Lung (tissue), 12 donors: ENCODE results near the gene USP48. TPM values are rescaled to one million over a fixed set of nuclear protein-coding genes. Genes with fewer than 3 reads are reported as not detected.

Experiments used
- ATAC-seq: fragments of 200-7000 bp; cut with Tn5 transposase; one replicate; pipeline ENCODE4 v1.9.1; 2020; ENCODE audit warnings: moderate number of reproducible peaks; ENCODE audit not compliant: insufficient read depth, low FRiP score
- DNase-seq, 3 donors: peaks; one replicate each; pipeline ENCODE4 v3.0.0-alpha.2; 2013 to 2017
- H3K27ac ChIP-seq, 2 donors: one replicate each; pipeline ENCODE4 v1.5.1; 2013; ENCODE audit warnings: mild to moderate bottlenecking in 2 of 2, moderate library complexity in 2 of 2, control low read depth in 1 of 2, inconsistent platforms in 1 of 2, low read depth in 1 of 2, low read length in 1 of 2
- H3K27me3 ChIP-seq, 3 donors: one replicate each; pipeline ENCODE4 v1.5.1; 2013; ENCODE audit warnings: low read length in 2 of 3; ENCODE audit not compliant: control insufficient read depth in 3 of 3, insufficient read depth in 3 of 3
- H3K36me3 ChIP-seq, 4 donors: one replicate each; pipeline ENCODE4 v1.5.1; 2013; ENCODE audit warnings: low read length in 4 of 4, mild to moderate bottlenecking in 1 of 4, moderate library complexity in 1 of 4; ENCODE audit not compliant: control insufficient read depth in 4 of 4, insufficient read depth in 4 of 4
- H3K4me1 ChIP-seq, 5 donors: one replicate each; pipeline ENCODE4 v1.5.1; 2013; ENCODE audit warnings: low read length in 5 of 5, mild to moderate bottlenecking in 2 of 5, moderate library complexity in 1 of 5; ENCODE audit not compliant: control insufficient read depth in 5 of 5, insufficient read depth in 5 of 5
- H3K4me3 ChIP-seq: one replicate; pipeline ENCODE4 v1.5.1; 2013; ENCODE audit warnings: mild to moderate bottlenecking, control low read depth, moderate library complexity
- H3K9ac ChIP-seq, 2 donors: one replicate each; pipeline ENCODE4 v1.5.1; 2013; ENCODE audit warnings: low read length in 2 of 2, control low read depth in 1 of 2; ENCODE audit not compliant: insufficient read depth in 1 of 2
- H3K9me3 ChIP-seq, 4 donors: one replicate each; pipeline ENCODE4 v1.5.1; 2013; ENCODE audit warnings: low read length in 3 of 4, mild to moderate bottlenecking in 1 of 4, moderate library complexity in 1 of 4; ENCODE audit not compliant: control insufficient read depth in 4 of 4, insufficient read depth in 3 of 4
- CTCF ChIP-seq: IDR thresholded peaks from 2 replicates; pipeline ENCODE4 v1.5.1; 2012; ENCODE audit warnings: mild to moderate bottlenecking; ENCODE audit errors: control extremely low read depth, extremely low read depth
- WGBS, 2 donors: extraction: QIAGEN DNeasy Blood & Tissue Kit; methylation state at CpG; one replicate each; pipeline ENCODE4 v1.1.7; 2013; 5-methylcytosine and 5-hydroxymethylcytosine counted together
- polyA plus RNA-seq, 2 donors: library from polyadenylated mRNA; stranded (reverse); fragments of 200-250 nt; gene quantifications; one replicate each; pipeline ENCODE4 v1.2.1, GENCODE V29; 2013
- total RNA-seq, 2 donors: library from RNA; depleted of rRNA in 1 of 2; stranded (reverse); fragments of >200 nt in 1 of 2; gene quantifications; one replicate each; pipeline ENCODE4 v1.2.1, GENCODE V29; 2014 to 2021
- donor health status: control.
- donor health status: control.
- donor health status: Bipolar disorder and iron deficiency.
- donor health status: healthy.
- donor health status: DM: yes; HTN: yes; CAD: no.

The USP48 gene
- total and polyA plus RNA-seq, 4 donors, result 15.6 to 107 (median 33.5) TPM

GRCh38 chr1:21641537-21641936, 141.4 kb downstream of the USP48 start:
- Histone ChIP-seq H3K27ac (no peak overlapping the region), H3K4me3 (no peak overlapping the region), H3K27me3 (no peaks in the 10 kb centered on the region), H3K9me3 (peaks cover 0 to 3% (median 0%) of the 10 kb centered on the region in 4 donors), H3K36me3 (no peaks in the 10 kb centered on the region), H3K4me1 (no peaks in the 10 kb centered on the region), H3K9ac (no peak overlapping the region)
- 87 to 90% methylated on average over 6 of the region's 6 CpGs for WGBS, 2 donors
- no peak for DNase-seq
- TF ChIP-seq CTCF, result no peak
- no peak for ATAC-seq

GRCh38 chr1:21641076-21641475, 141.9 kb downstream of the USP48 start:
- Histone ChIP-seq H3K9me3 (peaks cover 0 to 3% (median 0%) of the 10 kb centered on the region in 4 donors), H3K27me3 (no peaks in the 10 kb centered on the region), H3K36me3 (no peaks in the 10 kb centered on the region), H3K4me3 (no peak overlapping the region), H3K4me1 (no peaks in the 10 kb centered on the region), H3K27ac (no peak overlapping the region), H3K9ac (no peak overlapping the region)
- TF ChIP-seq CTCF, result no peak
- ATAC-seq, result no peak
- DNase-seq, result no peak
- WGBS, 2 donors, result 90 to 100% methylated on average over 2 of the region's 2 CpGs

- no peak for TF ChIP-seq CTCF
- ATAC-seq (no peak), DNase-seq (no peak)
- no peak overlapping the region for H3K4me3 ChIP-seq
- H3K4me1 ChIP-seq, result no peaks in the 10 kb centered on the region
- no peaks in the 10 kb centered on the region for H3K27me3 ChIP-seq
- H3K36me3 ChIP-seq, result no peaks in the 10 kb centered on the region
- 92 to 93% methylated on average over 6 of the region's 6 CpGs for WGBS, 2 donors
- H3K27ac ChIP-seq, result no peak overlapping the region
- H3K9ac ChIP-seq, result no peak overlapping the region
- H3K9me3 ChIP-seq, result peaks cover 0 to 3% (median 0%) of the 10 kb centered on the region in 4 donors
Observed at GRCh38 chr1:21640653-21641052, 142.3 kb downstream of the USP48 start.

GRCh38 chr1:21639594-21640041, 143.3 kb downstream of the USP48 start:
- Histone ChIP-seq H3K4me1 (peaks cover 0 to 4% (median 0%) of the 10 kb centered on the region in 5 donors), H3K4me3 (no peak overlapping the region), H3K27me3 (no peaks in the 10 kb centered on the region), H3K27ac (peak overlapping the region in 1 of 2 donors; percentile 85), H3K36me3 (no peaks in the 10 kb centered on the region), H3K9me3 (no peaks in the 10 kb centered on the region), H3K9ac (no peak overlapping the region)
- ATAC-seq (no peak), DNase-seq (no peak)
- no peak for TF ChIP-seq CTCF
- 56 to 76% methylated on average over 20 to 24 of the region's 24 CpGs for WGBS, 2 donors
